ENCODE measurements around the gene TMTC2. TPM values are rescaled to one million over a fixed set of nuclear protein-coding genes. Genes with fewer than 3 reads are reported as not detected.

Gene TMTC2
- total RNA-seq, 5 donors from 2014 or later (not counting 1 experiment from before 2014, with no cell fraction given) = 3.6 to 5.4 (median 4.4) TPM

- no peaks in the 10 kb centered on the region for H3K27me3 Mint-ChIP-seq
- H3K4me3 Mint-ChIP-seq = no peak overlapping the region
- POLR2A ChIA-PET = no interaction called here
- H3K36me3 Mint-ChIP-seq = no peaks in the 10 kb centered on the region
- ATAC-seq (replicated peaks in 1 of 4) (no peak), DNase-seq (no peak)
- H3K4me3 ChIP-seq (ENCODE audit: control insufficient read depth in 1 of 2, extremely low read depth in 1 of 2, low read length in 1 of 2) = no peak overlapping the region
- H3K9me3 ChIP-seq = no peaks in the 10 kb centered on the region
- H3K36me3 ChIP-seq (ENCODE audit: control insufficient read depth in 2 of 2, extremely low read depth in 1 of 2, insufficient read depth in 1 of 2, low read length in 1 of 2) = no peaks in the 10 kb centered on the region
- H3K27ac Mint-ChIP-seq = no peak overlapping the region
- no peaks in the 10 kb centered on the region for H3K27me3 ChIP-seq (replicated peaks in 1 of 2; ENCODE audit: control insufficient read depth in 2 of 2, extremely low read depth in 1 of 2, insufficient read depth in 2 of 2, low read length in 1 of 2)
- no peak overlapping the region for H3K27ac ChIP-seq (ENCODE audit: low read length)
- WGBS (ENCODE audit: insufficient coverage) = no CpG with 5 or more reads among the region's 2 CpGs
- H3K4me1 ChIP-seq (ENCODE audit: control insufficient read depth in 1 of 2, extremely low read depth in 1 of 2, insufficient read depth in 2 of 2, low read length in 2 of 2) = no peaks in the 10 kb centered on the region
- H3K4me1 Mint-ChIP-seq = no peaks in the 10 kb centered on the region
- H3K9me3 Mint-ChIP-seq = no peaks in the 10 kb centered on the region
- CTCF ChIA-PET = no interaction called here
Measured at GRCh38 chr12:83039413-83039812, 352.7 kb downstream of the TMTC2 start.

- DNase-seq = no peak
- Histone ChIP-seq H3K27me3 (replicated peaks in 1 of 2; ENCODE audit: control insufficient read depth in 2 of 2, extremely low read depth in 1 of 2, insufficient read depth in 2 of 2, low read length in 1 of 2) (no peaks in the 10 kb centered on the region), H3K4me1 (ENCODE audit: control insufficient read depth in 1 of 2, extremely low read depth in 1 of 2, insufficient read depth in 2 of 2, low read length in 2 of 2) (no peaks in the 10 kb centered on the region), H3K27ac (ENCODE audit: low read length) (no peak overlapping the region), H3K9me3 (no peaks in the 10 kb centered on the region), H3K4me3 (ENCODE audit: control insufficient read depth in 1 of 2, extremely low read depth in 1 of 2, low read length in 1 of 2) (no peak overlapping the region), H3K36me3 (ENCODE audit: control insufficient read depth in 2 of 2, extremely low read depth in 1 of 2, insufficient read depth in 1 of 2, low read length in 1 of 2) (no peaks in the 10 kb centered on the region)
- WGBS (ENCODE audit: insufficient coverage) = 100% methylated on average over 3 of the region's 4 CpGs
- POLR2A ChIA-PET = no interaction called here
- no peak for ATAC-seq (replicated peaks in 1 of 4)
- H3K9me3 Mint-ChIP-seq = no peaks in the 10 kb centered on the region
- no peak overlapping the region for H3K27ac Mint-ChIP-seq
- H3K36me3 Mint-ChIP-seq = no peaks in the 10 kb centered on the region
- CTCF ChIA-PET = no interaction called here
- no peaks in the 10 kb centered on the region for H3K4me1 Mint-ChIP-seq
- H3K4me3 Mint-ChIP-seq = no peak overlapping the region
- no peaks in the 10 kb centered on the region for H3K27me3 Mint-ChIP-seq
Measured at GRCh38 chr12:83040339-83040738, 353.6 kb downstream of the TMTC2 start.

- Mint-ChIP-seq H3K4me1 (no peaks in the 10 kb centered on the region), H3K9me3 (no peaks in the 10 kb centered on the region), H3K27me3 (no peaks in the 10 kb centered on the region), H3K4me3 (no peak overlapping the region), H3K36me3 (no peaks in the 10 kb centered on the region), H3K27ac (no peak overlapping the region)
- Histone ChIP-seq H3K27ac (ENCODE audit: low read length) (no peak overlapping the region), H3K27me3 (replicated peaks in 1 of 2; ENCODE audit: control insufficient read depth in 2 of 2, extremely low read depth in 1 of 2, insufficient read depth in 2 of 2, low read length in 1 of 2) (no peaks in the 10 kb centered on the region), H3K36me3 (ENCODE audit: control insufficient read depth in 2 of 2, extremely low read depth in 1 of 2, insufficient read depth in 1 of 2, low read length in 1 of 2) (no peaks in the 10 kb centered on the region), H3K4me3 (ENCODE audit: control insufficient read depth in 1 of 2, extremely low read depth in 1 of 2, low read length in 1 of 2) (no peak overlapping the region), H3K4me1 (ENCODE audit: control insufficient read depth in 1 of 2, extremely low read depth in 1 of 2, insufficient read depth in 2 of 2, low read length in 2 of 2) (no peaks in the 10 kb centered on the region), H3K9me3 (no peaks in the 10 kb centered on the region)
- CTCF ChIA-PET = no interaction called here
- POLR2A ChIA-PET = no interaction called here
- ATAC-seq (replicated peaks in 1 of 4) = no peak
- no peak for DNase-seq
- WGBS (ENCODE audit: insufficient coverage) = no CpG with 5 or more reads among the region's 2 CpGs
Measured at GRCh38 chr12:83040991-83041390, 354.3 kb downstream of the TMTC2 start.

GRCh38 chr12:83042441-83043200 lies 355.9 kb downstream of the TMTC2 start:
- ChIA-PET CTCF (no interaction called here), POLR2A (no interaction called here)
- H3K27ac ChIP-seq (ENCODE audit: low read length) = no peak overlapping the region
- no peaks in the 10 kb centered on the region for H3K27me3 ChIP-seq (replicated peaks in 1 of 2; ENCODE audit: control insufficient read depth in 2 of 2, extremely low read depth in 1 of 2, insufficient read depth in 2 of 2, low read length in 1 of 2)
- H3K9me3 ChIP-seq = no peaks in the 10 kb centered on the region
- H3K4me3 ChIP-seq (ENCODE audit: control insufficient read depth in 1 of 2, extremely low read depth in 1 of 2, low read length in 1 of 2) = no peak overlapping the region
- H3K27me3 Mint-ChIP-seq = no peaks in the 10 kb centered on the region
- no peak for DNase-seq
- H3K36me3 Mint-ChIP-seq = no peaks in the 10 kb centered on the region
- 86% methylated on average over 2 of the region's 9 CpGs for WGBS (ENCODE audit: insufficient coverage)
- H3K36me3 ChIP-seq (ENCODE audit: control insufficient read depth in 2 of 2, extremely low read depth in 1 of 2, insufficient read depth in 1 of 2, low read length in 1 of 2) = no peaks in the 10 kb centered on the region
- no peak overlapping the region for H3K4me3 Mint-ChIP-seq
- no peak for ATAC-seq (replicated peaks in 1 of 4)
- H3K27ac Mint-ChIP-seq = no peak overlapping the region
- H3K9me3 Mint-ChIP-seq = no peaks in the 10 kb centered on the region
- no peaks in the 10 kb centered on the region for H3K4me1 ChIP-seq (ENCODE audit: control insufficient read depth in 1 of 2, extremely low read depth in 1 of 2, insufficient read depth in 2 of 2, low read length in 2 of 2)
- H3K4me1 Mint-ChIP-seq = peaks cover 0 to 2% (median 0%) of the 10 kb centered on the region in 3 donors

GRCh38 chr12:83044736-83045135 lies 358.0 kb downstream of the TMTC2 start:
- Histone ChIP-seq H3K27me3 (replicated peaks in 1 of 2; ENCODE audit: control insufficient read depth in 2 of 2, extremely low read depth in 1 of 2, insufficient read depth in 2 of 2, low read length in 1 of 2) (no peaks in the 10 kb centered on the region), H3K4me3 (ENCODE audit: control insufficient read depth in 1 of 2, extremely low read depth in 1 of 2, low read length in 1 of 2) (no peak overlapping the region), H3K36me3 (ENCODE audit: control insufficient read depth in 2 of 2, extremely low read depth in 1 of 2, insufficient read depth in 1 of 2, low read length in 1 of 2) (no peaks in the 10 kb centered on the region), H3K27ac (ENCODE audit: low read length) (no peak overlapping the region), H3K9me3 (no peaks in the 10 kb centered on the region), H3K4me1 (ENCODE audit: control insufficient read depth in 1 of 2, extremely low read depth in 1 of 2, insufficient read depth in 2 of 2, low read length in 2 of 2) (no peaks in the 10 kb centered on the region)
- no peak overlapping the region for H3K4me3 Mint-ChIP-seq
- peaks cover 0 to 6% (median 3%) of the 10 kb centered on the region in 3 donors for H3K9me3 Mint-ChIP-seq
- H3K27ac Mint-ChIP-seq = no peak overlapping the region
- H3K36me3 Mint-ChIP-seq = no peaks in the 10 kb centered on the region
- no peak for DNase-seq
- H3K4me1 Mint-ChIP-seq = peaks cover 0 to 2% (median 0%) of the 10 kb centered on the region in 3 donors
- ATAC-seq (replicated peaks in 1 of 4) = no peak
- no CpG with 5 or more reads among the region's 1 CpG for WGBS (ENCODE audit: insufficient coverage)
- CTCF ChIA-PET = no interaction called here
- POLR2A ChIA-PET = no interaction called here
- H3K27me3 Mint-ChIP-seq = no peaks in the 10 kb centered on the region

GRCh38 chr12:83046019-83046418 lies 359.3 kb downstream of the TMTC2 start:
- no peaks in the 10 kb centered on the region for H3K27me3 ChIP-seq (replicated peaks in 1 of 2; ENCODE audit: control insufficient read depth in 2 of 2, extremely low read depth in 1 of 2, insufficient read depth in 2 of 2, low read length in 1 of 2)
- Mint-ChIP-seq H3K4me3 (no peak overlapping the region), H3K4me1 (peaks cover 0 to 2% (median 0%) of the 10 kb centered on the region in 3 donors), H3K36me3 (peaks cover under 1% of the 10 kb centered on the region), H3K27ac (no peak overlapping the region), H3K9me3 (peaks cover 0 to 6% (median 3%) of the 10 kb centered on the region in 3 donors), H3K27me3 (no peaks in the 10 kb centered on the region)
- no peaks in the 10 kb centered on the region for H3K36me3 ChIP-seq (ENCODE audit: control insufficient read depth in 2 of 2, extremely low read depth in 1 of 2, insufficient read depth in 1 of 2, low read length in 1 of 2)
- no peak overlapping the region for H3K27ac ChIP-seq (ENCODE audit: low read length)
- no peak for DNase-seq
- H3K9me3 ChIP-seq = no peaks in the 10 kb centered on the region
- CTCF ChIA-PET = no interaction called here
- 83% methylated on average over 3 of the region's 5 CpGs for WGBS (ENCODE audit: insufficient coverage)
- POLR2A ChIA-PET = no interaction called here
- no peaks in the 10 kb centered on the region for H3K4me1 ChIP-seq (ENCODE audit: control insufficient read depth in 1 of 2, extremely low read depth in 1 of 2, insufficient read depth in 2 of 2, low read length in 2 of 2)
- no peak for ATAC-seq (replicated peaks in 1 of 4)
- no peak overlapping the region for H3K4me3 ChIP-seq (ENCODE audit: control insufficient read depth in 1 of 2, extremely low read depth in 1 of 2, low read length in 1 of 2)

- WGBS (ENCODE audit: insufficient coverage) = no CpG with 5 or more reads among the region's 5 CpGs
- CTCF ChIA-PET = no interaction called here
Measured at GRCh38 chr12:83049306-83049705, 362.6 kb downstream of the TMTC2 start.

More at GRCh38 chr12:83049306-83049705, 362.6 kb downstream of the TMTC2 start:
- no peaks in the 10 kb centered on the region for H3K27me3 Mint-ChIP-seq
- Histone ChIP-seq H3K27ac (ENCODE audit: low read length) (no peak overlapping the region), H3K4me3 (ENCODE audit: control insufficient read depth in 1 of 2, extremely low read depth in 1 of 2, low read length in 1 of 2) (no peak overlapping the region), H3K27me3 (replicated peaks in 1 of 2; ENCODE audit: control insufficient read depth in 2 of 2, extremely low read depth in 1 of 2, insufficient read depth in 2 of 2, low read length in 1 of 2) (no peaks in the 10 kb centered on the region), H3K36me3 (ENCODE audit: control insufficient read depth in 2 of 2, extremely low read depth in 1 of 2, insufficient read depth in 1 of 2, low read length in 1 of 2) (no peaks in the 10 kb centered on the region), H3K9me3 (no peaks in the 10 kb centered on the region), H3K4me1 (ENCODE audit: control insufficient read depth in 1 of 2, extremely low read depth in 1 of 2, insufficient read depth in 2 of 2, low read length in 2 of 2) (no peaks in the 10 kb centered on the region)
- DNase-seq (no peak), ATAC-seq (replicated peaks in 1 of 4) (no peak)
- H3K4me1 Mint-ChIP-seq = peaks cover 0 to 2% (median 0%) of the 10 kb centered on the region in 3 donors
- POLR2A ChIA-PET = no interaction called here
- H3K36me3 Mint-ChIP-seq = peaks cover 6% of the 10 kb centered on the region
- no peak overlapping the region for H3K27ac Mint-ChIP-seq
- H3K4me3 Mint-ChIP-seq = no peak overlapping the region
- peaks cover 0 to 6% (median 3%) of the 10 kb centered on the region in 3 donors for H3K9me3 Mint-ChIP-seq
